Esophagus squamous epithelium (tissue), 5 donors: ENCODE results near the gene MBNL1. TPM values are rescaled to one million over a fixed set of nuclear protein-coding genes. Genes with fewer than 3 reads are reported as not detected.

ENCODE experiments used
- DNase-seq: peaks from one replicate; lab custom pipeline; 2025; lab: John Stamatoyannopoulos, UW
- H3K27ac ChIP-seq, 4 donors: fragments of 200-600 bp; sonication (generic); one replicate each; pipeline ENCODE4 v1.5.1; 2016 to 2019; ENCODE audit warnings: mild to moderate bottlenecking in 1 of 4
- H3K27me3 ChIP-seq, 4 donors: fragments of 200-600 bp; sonication (generic); 1 replicate in 3 of 4; 2 replicates in 1 of 4; pipeline versions ENCODE4 v1.5.1 to v1.6.0; 2017 to 2021; ENCODE audit warnings: antibody characterized with exemption in 1 of 4
- H3K36me3 ChIP-seq, 3 donors: fragments of 200-600 bp; sonication (generic); one replicate each; pipeline ENCODE4 v1.5.1; 2016 to 2019
- H3K4me1 ChIP-seq, 3 donors: fragments of 200-600 bp; sonication (generic); one replicate each; pipeline ENCODE4 v1.5.1; 2017 to 2019
- H3K4me3 ChIP-seq, 4 donors: fragments of 200-600 bp; sonication (generic); 1 replicate in 3 of 4; 2 replicates in 1 of 4; pipeline ENCODE4 v1.5.1; 2016 to 2019; ENCODE audit warnings: mild to moderate bottlenecking in 2 of 4, moderate library complexity in 1 of 4
- H3K9me3 ChIP-seq, 3 donors: fragments of 200-600 bp; sonication (generic); one replicate each; pipeline ENCODE4 v1.5.1; 2016 to 2019
- POLR2A ChIP-seq, 4 donors: fragments of 450-650 bp; IDR thresholded peaks; one replicate each; pipeline ENCODE4 v1.6.1; 2017; ENCODE audit warnings: antibody characterized with exemption in 4 of 4, mild to moderate bottlenecking in 4 of 4, moderate library complexity in 3 of 4
- WGBS, 2 donors: methylation state at CpG; one replicate each; pipeline ENCODE4 v1.1.5; 2018; 5-methylcytosine and 5-hydroxymethylcytosine counted together
- intact Hi-C: fragments of 100-400 bp; cut with DNase I; formaldehyde crosslinking; loops from one replicate; pipeline ENCODE4 v1.15.0; 2022
- total RNA-seq, 4 donors: library from RNA; depleted of rRNA; stranded (reverse); fragments of >200 nt; gene quantifications; one replicate each; pipeline ENCODE4 v1.1.0, GENCODE V29; 2016
- TF ChIP-seq, protein P1 (sequence below), 6 experiments: fragments of 450-650 bp in 4 of 6; fragments of 200-600 bp in 2 of 6; sonication (generic) in 2 of 6; IDR thresholded peaks; one replicate each; pipeline ENCODE4 v1.5.1; 2016 to 2019; ENCODE audit warnings: antibody characterized with exemption in 6 of 6, mild to moderate bottlenecking in 4 of 6, moderate library complexity in 4 of 6
- donor health status: DM: yes; HTN: yes; CAD: no.

MBNL1 gene
- total RNA-seq, 4 donors from 2014 or later = 94.0 to 318 (median 161) TPM

DNA sequence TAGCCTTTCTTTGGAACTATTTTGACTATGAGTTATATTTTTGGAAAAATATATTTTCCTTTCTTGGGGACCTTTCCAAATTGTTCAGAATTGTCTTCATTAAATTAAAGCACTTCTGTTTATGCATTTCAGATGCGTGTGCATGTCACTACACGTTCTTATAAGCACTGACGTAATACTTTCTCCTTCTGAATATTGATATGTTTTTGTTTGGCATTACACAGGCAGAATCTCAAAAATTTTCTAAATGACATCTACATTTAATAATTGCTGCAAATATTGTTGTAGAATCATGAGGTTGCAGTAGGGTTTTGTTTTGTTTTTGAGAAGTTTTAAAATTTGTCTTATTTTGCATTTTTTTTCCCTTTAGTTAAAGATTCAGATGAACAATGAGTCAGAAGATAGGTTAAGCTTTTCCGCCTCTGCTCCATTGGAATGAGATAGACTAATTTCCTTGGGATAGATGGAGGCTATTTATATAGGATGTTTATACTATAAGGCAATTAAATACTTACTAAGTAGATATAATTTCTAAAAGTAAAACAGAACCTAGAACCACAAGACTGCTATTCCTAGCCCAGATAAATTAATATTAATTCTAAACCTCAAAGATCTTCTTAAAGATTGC is 110.8 kb downstream of the MBNL1 start:
- Histone ChIP-seq H3K4me3 (no peak overlapping the region), H3K4me1 (peaks cover 11 to 83% (median 33%) of the 10 kb centered on the region in 3 donors)
- intact Hi-C loops = no loop called here

DNA sequence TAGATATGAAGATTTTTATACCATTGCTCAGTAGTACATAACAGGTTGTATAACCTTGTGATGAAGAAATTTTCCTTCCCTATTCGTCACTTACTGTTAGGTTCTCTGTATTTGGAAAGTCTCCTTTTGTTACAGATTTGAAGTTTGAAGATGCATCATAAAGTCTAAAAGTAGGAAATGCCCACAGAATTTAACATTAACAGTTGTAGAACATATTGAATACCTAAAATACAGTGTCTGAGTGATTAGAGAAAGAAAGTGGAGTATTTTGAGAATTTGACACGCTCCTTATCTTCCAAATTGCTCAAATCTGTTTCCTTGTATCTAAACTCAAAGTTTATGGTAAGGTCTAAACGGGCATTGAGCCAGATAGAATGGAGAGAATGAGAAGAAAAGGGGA is 111.3 kb downstream of the MBNL1 start:
- peaks cover 0 to 7% (median 0%) of the 10 kb centered on the region in 3 donors for H3K36me3 ChIP-seq
- no peaks in the 10 kb centered on the region for H3K27me3 ChIP-seq
- H3K4me3 ChIP-seq = no peak overlapping the region
- H3K27ac ChIP-seq = peak overlapping the region in 3 of 4 donors; percentile 23 to 64 (median 27)
- no peak for DNase-seq
- TF ChIP-seq, protein P1, sequence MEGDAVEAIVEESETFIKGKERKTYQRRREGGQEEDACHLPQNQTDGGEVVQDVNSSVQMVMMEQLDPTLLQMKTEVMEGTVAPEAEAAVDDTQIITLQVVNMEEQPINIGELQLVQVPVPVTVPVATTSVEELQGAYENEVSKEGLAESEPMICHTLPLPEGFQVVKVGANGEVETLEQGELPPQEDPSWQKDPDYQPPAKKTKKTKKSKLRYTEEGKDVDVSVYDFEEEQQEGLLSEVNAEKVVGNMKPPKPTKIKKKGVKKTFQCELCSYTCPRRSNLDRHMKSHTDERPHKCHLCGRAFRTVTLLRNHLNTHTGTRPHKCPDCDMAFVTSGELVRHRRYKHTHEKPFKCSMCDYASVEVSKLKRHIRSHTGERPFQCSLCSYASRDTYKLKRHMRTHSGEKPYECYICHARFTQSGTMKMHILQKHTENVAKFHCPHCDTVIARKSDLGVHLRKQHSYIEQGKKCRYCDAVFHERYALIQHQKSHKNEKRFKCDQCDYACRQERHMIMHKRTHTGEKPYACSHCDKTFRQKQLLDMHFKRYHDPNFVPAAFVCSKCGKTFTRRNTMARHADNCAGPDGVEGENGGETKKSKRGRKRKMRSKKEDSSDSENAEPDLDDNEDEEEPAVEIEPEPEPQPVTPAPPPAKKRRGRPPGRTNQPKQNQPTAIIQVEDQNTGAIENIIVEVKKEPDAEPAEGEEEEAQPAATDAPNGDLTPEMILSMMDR (IDR thresholded peaks at IDR 0.05) = no peak
- no peak for TF ChIP-seq POLR2A (IDR thresholded peaks at IDR 0.05)
- peaks cover 11 to 83% (median 38%) of the 10 kb centered on the region in 3 donors for H3K4me1 ChIP-seq
- H3K9me3 ChIP-seq = no peaks in the 10 kb centered on the region
- intact Hi-C loops = no loop called here
- WGBS, 2 donors = 65 to 69% methylated on average over 3 of the region's 3 CpGs

More for the DNA sequence above, 110.8 kb downstream of the MBNL1 start:
- WGBS, 2 donors = 53 to 63% methylated on average over 4 of the region's 4 CpGs
- Histone ChIP-seq H3K27me3 (no peaks in the 10 kb centered on the region), H3K9me3 (no peaks in the 10 kb centered on the region), H3K36me3 (peaks cover 0 to 7% (median 0%) of the 10 kb centered on the region in 3 donors), H3K27ac (peak overlapping the region in 2 of 4 donors; percentile 27 to 64)
- TF ChIP-seq POLR2A (IDR thresholded peaks at IDR 0.05) = no peak
- TF ChIP-seq, protein P1 (IDR thresholded peaks at IDR 0.05) = no peak
- no peak for DNase-seq

DNA sequence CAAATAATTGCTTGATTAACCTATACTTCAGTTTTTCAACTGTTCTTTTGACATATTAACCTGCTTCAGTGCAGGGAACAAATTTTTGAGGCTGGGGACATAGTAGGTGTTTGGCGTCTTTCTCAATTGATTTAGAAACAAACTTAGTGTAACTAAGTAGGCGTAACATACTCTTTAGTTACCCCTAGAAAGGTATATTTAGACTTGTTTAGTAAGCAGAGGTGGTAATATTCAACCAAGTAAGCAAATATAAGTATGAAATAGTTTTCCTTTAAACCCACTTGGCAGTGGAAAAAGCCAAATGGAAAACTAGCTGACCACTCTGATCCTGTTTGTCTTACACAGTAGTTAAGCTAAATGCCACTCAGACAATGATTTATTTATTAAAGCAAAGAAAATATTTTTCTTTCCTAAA is 113.2 kb downstream of the MBNL1 start:
- Histone ChIP-seq H3K9me3 (no peaks in the 10 kb centered on the region), H3K27ac (peak overlapping the region; percentile 1 to 82 (median 44)), H3K4me3 (peak overlapping the region in 3 of 4 donors; percentile 17 to 51 (median 33)), H3K27me3 (no peaks in the 10 kb centered on the region), H3K36me3 (peaks cover 0 to 7% (median 0%) of the 10 kb centered on the region in 3 donors), H3K4me1 (peaks cover 7 to 83% (median 29%) of the 10 kb centered on the region in 3 donors)
- intact Hi-C loops = no loop called here
- TF ChIP-seq, protein P1 (IDR thresholded peaks at IDR 0.05) = no peak
- no peak for TF ChIP-seq POLR2A (IDR thresholded peaks at IDR 0.05)
- 58 to 85% methylated on average over 2 of the region's 2 CpGs for WGBS, 2 donors
- DNase-seq = no peak

DNA sequence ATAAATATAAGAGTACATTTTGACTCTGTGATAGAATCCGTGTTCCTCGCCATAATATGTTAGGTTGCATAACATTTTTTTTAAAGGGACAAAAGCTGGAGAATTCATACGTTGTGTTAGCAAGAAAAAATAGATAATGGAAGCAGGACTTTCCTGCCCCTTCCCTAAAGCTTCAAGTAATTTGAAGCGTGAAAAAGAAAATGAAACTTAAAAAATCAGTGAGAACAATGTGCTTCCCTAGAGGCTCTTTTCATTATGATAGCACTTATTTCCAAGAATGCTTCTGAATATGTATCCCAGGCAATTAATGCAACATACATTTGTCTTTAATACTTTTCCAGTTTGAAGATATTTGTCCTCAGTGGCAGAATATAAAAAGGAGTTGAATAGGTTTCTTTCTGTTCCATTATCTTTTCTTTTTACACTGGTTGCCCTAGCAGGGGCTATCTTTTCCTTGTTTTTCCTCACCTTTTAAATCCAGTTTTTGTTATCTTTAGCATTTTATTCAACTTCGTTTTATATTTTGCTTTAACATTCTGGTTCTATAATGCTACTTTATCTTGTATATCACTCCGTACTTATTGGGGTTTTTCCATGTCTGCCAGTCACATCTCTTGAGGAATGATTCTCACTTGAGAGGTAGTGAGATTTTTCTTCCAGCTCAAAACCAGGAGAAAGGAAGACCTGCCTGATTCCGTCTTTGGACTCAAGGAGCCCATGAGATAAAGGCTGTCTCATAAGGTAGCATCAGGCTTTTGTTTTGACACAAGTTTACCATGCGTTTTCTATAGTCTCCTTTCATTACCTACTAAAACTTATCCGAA is 113.8 kb downstream of the MBNL1 start:
- Histone ChIP-seq H3K27ac (peak overlapping the region; percentile 25 to 82 (median 60)), H3K36me3 (peaks cover 0 to 7% (median 0%) of the 10 kb centered on the region in 3 donors), H3K9me3 (no peaks in the 10 kb centered on the region), H3K4me3 (peak overlapping the region in 3 of 4 donors; percentile 17 to 51 (median 33)), H3K4me1 (peaks cover 7 to 87% (median 29%) of the 10 kb centered on the region in 3 donors), H3K27me3 (no peaks in the 10 kb centered on the region)
- WGBS, 2 donors = 26% methylated on average over 9 of the region's 9 CpGs
- intact Hi-C loops = no loop called here
- TF ChIP-seq, protein P1 (IDR thresholded peaks at IDR 0.05) = no peak
- no peak for TF ChIP-seq POLR2A (IDR thresholded peaks at IDR 0.05)
- DNase-seq = no peak
